Inferior parietal cortex (tissue), 1 donor: ENCODE data around the gene NCF1.
"Not testable (repeated sequence)": the region's sequence is repeated elsewhere in the genome, so short reads cannot be mapped to it uniquely, and the experiment has no call there.

Experiments used
- DNase-seq: peaks from one replicate; pipeline ENCODE4 v3.0.0-alpha.2; 2016; ENCODE audit errors: extremely low spot score

The NCF1 gene

DNA sequence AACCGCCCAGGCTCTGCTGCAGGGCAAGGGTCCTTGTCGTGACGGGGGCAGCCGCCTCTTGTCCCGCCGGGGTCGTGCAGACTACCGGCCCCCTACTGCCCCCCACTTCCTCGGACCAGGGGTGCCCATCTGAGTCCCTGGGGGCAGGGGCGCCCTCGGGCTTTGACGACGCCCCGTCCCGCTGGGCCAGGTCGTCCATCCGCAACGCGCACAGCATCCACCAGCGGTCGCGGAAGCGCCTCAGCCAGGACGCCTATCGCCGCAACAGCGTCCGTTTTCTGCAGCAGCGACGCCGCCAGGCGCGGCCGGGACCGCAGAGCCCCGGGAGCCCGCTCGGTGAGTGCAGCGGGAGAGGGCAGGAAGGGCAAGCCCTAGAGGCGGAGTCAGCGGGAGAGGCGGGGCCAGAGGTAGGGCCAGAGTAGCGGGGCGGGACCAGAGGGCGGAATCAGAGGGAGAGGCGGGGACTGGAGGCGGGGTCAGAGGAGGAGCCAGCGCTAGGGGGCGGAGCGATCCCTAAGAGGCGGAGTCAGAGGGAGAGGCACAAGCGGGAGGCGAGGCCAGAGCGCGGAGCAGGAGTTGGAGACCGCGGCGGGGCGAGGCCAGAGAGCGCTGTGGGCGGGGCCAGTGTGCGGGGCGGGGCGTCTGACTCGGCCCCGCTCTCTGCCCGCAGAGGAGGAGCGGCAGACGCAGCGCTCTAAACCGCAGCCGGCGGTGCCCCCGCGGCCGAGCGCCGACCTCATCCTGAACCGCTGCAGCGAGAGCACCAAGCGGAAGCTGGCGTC lies 14.7 kb downstream of the NCF1 start:
- peak; percentile 74 for DNase-seq

GRCh38 chr7:74789200-74789736 lies 15.5 kb downstream of the NCF1 start:
- not testable (repeated sequence) for DNase-seq

GRCh38 chr7:74797848-74798622 lies 24.2 kb downstream of the NCF1 start:
- not testable (repeated sequence) for DNase-seq

GRCh38 chr7:74798644-74799043 lies 24.8 kb downstream of the NCF1 start:
- DNase-seq, result not testable (repeated sequence)

GRCh38 chr7:74815882-74816281 lies 42.1 kb downstream of the NCF1 start:
- DNase-seq, result not testable (repeated sequence)

DNA sequence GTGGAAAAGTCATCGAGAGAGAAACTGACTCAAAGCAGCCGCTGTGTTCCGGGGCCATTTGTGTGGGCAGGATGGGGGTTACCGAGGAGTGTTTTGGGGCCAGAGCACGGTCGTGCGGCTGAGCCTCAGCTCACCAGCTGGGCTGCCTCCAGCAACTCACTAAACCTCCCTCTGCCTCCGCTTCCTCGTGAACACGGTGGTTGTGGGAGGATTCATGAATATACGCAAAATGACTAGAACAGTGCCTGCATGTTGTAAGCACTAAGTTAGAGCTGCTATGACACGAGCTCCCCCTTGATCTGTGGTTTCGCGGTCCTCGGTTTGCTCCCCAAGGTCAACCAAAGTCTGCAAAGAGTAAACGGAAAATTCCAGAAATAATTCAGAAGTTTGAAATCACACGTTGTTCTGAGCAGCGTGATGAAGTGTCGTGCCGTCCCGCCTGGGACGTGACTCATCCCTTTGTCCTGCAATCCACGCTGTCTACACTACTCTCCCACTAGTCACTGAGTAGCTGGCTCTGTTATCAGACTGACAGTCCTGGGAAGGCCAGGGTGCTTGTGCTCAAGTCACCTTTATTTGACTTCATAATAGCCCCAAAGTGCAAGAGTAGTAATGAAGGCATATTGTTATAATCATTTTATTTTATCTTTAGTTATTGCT lies 46.5 kb downstream of the NCF1 start:
- not testable (repeated sequence) for DNase-seq

- DNase-seq, result not testable (repeated sequence)
Measured at GRCh38 chr7:74821259-74821658, 47.4 kb downstream of the NCF1 start.

DNA sequence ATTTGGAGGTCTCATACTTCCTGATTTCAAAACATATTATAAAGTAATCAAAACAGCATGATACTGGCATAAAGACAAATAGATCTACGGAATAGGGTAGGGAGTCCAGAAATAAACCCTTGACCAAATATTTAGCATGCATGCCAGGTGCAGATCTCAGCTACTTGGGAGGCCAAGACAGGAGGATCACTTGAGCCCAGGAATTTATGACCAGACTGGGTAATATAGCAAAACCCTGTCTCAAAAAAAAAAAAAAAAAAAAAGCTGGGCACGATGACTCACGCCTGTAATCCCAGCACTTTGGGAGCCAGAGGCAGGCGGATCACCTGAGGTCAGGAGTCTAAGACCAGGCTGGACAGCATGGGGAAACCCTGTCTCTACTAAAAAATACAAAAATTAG lies 56.1 kb downstream of the NCF1 start:
- DNase-seq, result not testable (repeated sequence)

- DNase-seq, result not testable (repeated sequence)
Measured at GRCh38 chr7:74830411-74830810, 56.6 kb downstream of the NCF1 start.
